Left lobe of liver (tissue), 2 donors: Measurements from ENCODE around the gene ADGRL1. TPM values are rescaled to one million over a fixed set of nuclear protein-coding genes. Genes with fewer than 3 reads are reported as not detected.
A peak's percentile ranks its signal among the peaks of the same experiment; 100 is the strongest.
"Not testable (repeated sequence)": the region's sequence is repeated elsewhere in the genome, so short reads cannot be mapped to it uniquely, and the experiment has no call there.

Source experiments
- ATAC-seq: fragments of 200-7000 bp; cut with Tn5 transposase; one replicate; pipeline ENCODE4 v1.9.1; 2020; ENCODE audit warnings: mild to moderate bottlenecking, moderate library complexity
- DNase-seq: peaks from one replicate; pipeline ENCODE4 v3.0.0-alpha.2; 2020; ENCODE audit warnings: low spot score
- total RNA-seq: library from RNA; stranded (reverse); gene quantifications from one replicate; pipeline ENCODE4 v1.2.1, GENCODE V29; 2021
- donor health status: DM: no; HTN: no; CAD: no; lungs with moderate emphysema.
- donor health status: DM: no; HTN: yes; CAD: no.

The ADGRL1 gene
- 1.3 TPM for total RNA-seq

DNA sequence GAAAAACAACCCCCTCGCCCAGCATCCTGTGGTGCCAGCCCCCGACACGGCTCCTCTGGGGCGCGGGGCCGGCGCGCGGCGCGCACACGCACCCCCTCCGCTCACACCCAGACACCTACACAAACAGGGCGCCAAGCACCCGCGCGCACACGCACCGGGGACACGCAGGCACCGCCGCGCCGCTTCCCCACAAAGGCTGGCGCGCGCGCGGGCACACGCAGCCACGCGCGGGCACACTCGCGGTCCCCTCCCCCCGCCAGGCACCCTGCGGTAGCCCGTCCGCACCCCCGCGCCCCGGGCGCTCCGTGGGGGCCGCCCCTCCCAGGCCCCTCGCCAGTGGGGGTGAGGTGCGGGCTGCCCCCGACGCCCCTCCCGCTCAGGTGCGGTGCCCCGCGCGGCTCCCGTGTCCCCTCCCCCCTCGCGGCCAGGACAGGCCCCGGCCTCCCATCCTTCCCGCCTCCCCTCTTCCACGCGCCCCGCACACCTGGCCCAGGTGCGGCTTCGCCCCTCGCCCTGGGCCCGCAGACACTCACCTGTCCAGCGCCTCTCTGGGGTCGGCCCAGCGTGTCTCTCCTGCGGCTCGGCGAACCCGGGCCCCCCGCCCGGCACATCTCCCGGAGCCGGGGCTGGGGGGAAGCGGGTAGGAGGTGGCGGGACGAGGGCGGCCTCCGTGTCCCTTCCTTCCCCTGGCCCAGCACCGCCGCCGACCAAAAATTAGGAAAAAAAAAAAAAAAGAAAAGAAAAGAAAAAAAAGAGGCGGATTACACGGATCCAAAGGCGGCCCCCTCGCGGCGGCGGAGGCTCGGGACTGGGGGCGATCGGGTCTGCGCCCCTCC lies at the start of gene ADGRL1:
Gene ADGRL1 (minus strand): TSS at position 718 of the 836 bp plus-strand sequence. CDS start 22,567 bp downstream, outside the sequence.
- DNase-seq, ATAC-seq: not testable (repeated sequence)

- not testable (repeated sequence) for ATAC-seq, DNase-seq
Observed at GRCh38 chr19:14255316-14255715, 49.3 kb upstream of the ADGRL1 start.

DNA sequence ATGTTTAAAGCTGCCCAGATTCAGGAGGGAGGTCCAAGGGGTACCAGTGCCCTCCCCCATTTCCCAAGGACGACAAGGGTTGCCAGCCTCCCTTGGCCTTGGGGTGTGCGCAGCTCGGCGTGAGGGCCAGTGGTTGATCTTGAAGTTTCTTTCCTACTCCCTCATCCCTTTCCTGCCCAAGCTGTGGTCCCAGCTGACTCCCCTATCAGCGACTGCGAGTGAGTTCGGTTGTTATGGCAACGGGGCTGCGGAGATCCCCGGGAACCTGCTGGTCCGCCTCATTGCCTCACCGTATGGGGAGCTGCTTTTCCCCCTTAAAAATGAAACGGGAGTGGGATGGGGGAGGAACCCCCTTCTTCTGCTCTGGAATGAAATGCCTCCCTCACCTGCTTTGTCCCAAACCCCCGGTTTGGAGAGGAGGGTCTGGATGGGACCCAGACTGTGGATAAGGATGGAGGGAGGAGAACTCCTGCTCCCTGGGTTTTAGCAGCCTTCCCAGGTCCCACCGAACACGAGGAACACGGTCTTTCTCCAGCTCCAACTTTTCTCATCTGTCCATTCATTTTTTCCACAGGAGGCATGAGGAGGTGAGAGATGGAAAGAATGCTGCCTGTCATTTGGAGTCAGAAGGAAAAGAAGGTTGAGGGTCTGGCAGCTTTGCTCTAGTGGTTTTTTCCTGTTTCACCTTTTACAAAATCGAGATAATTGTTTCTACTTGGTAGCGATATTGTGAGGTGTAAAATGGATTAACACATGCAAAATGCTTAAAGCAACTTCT lies 48.0 kb upstream of the ADGRL1 start:
- not testable (repeated sequence) for DNase-seq, ATAC-seq

- not testable (repeated sequence) for ATAC-seq, DNase-seq
Observed at GRCh38 chr19:14252136-14252535, 46.2 kb upstream of the ADGRL1 start.

- DNase-seq, result no peak
Observed at GRCh38 chr19:14250870-14251269, 44.9 kb upstream of the ADGRL1 start.

GRCh38 chr19:14250315-14250714 lies 44.3 kb upstream of the ADGRL1 start:
- DNase-seq, ATAC-seq: not testable (repeated sequence)

More at GRCh38 chr19:14250870-14251269, 44.9 kb upstream of the ADGRL1 start:
- no peak for ATAC-seq

DNA sequence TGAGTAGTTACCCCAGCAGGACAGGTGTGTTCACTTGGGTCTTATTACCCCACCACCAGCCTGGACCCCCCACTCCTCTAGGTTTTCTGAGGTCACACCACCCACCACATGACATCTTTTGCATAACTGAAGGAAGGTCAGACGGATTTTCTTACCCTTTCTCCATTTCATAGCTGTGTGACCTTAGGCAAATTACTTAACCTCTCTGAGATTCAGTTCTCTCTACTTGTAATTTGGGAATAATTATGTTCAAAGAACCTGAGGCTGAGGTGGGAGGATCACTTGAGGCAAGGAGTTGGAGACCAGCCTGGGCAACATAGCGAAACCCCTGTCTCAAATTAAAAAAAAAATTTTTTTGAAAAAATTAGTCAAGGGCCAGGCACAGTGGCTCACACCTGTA lies 43.9 kb upstream of the ADGRL1 start:
- not testable (repeated sequence) for ATAC-seq

DNA sequence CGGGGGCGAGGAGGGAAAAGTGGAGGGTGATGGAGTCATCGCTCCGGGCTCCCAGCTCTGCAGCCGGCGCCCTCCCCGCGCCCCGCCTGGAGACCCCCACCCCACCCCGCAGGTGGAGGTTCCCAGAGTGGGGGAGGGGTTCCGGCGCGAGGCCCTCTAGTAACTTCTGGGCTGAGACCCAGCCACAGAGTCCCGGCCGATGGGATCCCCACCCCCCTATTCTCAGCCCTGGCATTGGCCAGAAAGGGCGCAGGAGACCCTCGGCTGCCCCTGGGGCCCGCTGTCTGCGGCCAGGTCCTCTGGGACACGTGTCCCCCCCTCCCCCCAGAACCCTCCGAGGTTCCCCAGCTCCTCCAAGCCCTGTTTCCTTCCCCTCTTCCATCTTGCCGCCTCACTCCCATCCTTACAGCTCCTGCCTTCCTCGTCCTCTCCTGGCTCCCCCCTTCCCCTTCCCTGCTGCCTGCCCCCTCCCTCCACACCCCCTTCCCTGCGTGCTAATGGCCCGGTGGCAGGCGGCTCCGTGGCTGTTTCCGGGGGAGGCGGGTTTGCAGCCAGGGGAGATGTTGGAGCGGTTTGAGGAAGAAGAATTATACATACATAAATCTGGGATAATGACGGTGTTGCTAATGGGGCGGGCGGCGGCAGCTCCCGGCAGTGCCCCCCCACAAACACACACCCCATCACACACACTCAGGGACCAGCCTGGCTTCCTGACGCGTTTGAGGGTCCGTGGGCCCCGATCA lies 43.2 kb upstream of the ADGRL1 start:
- DNase-seq, result not testable (repeated sequence)
- peak; percentile 22 for ATAC-seq

More for the DNA sequence above, 43.9 kb upstream of the ADGRL1 start:
- not testable (repeated sequence) for DNase-seq

DNA sequence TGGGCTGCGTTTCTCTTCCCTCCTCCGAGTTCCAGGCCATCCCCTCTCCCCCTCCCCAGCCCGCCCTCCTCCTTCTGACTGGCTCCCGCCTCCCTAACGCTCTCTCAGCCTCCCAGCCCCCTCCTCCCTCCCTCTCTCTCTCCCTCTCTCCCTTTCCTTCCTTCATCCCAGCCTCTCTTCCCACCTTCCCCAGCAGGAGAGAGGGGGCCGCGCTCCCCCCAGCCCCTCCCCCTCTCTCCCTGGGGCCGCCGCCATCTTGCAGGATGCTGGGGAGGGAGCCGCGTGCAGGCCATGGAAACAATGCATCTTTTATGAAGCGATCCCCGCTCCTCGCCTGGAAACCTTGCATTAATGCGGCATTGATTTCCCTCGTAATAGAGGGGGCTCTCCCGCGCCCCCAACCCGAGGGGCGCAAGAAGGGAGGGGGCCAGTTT lies 42.6 kb upstream of the ADGRL1 start:
- DNase-seq (no peak), ATAC-seq (no peak)

DNA sequence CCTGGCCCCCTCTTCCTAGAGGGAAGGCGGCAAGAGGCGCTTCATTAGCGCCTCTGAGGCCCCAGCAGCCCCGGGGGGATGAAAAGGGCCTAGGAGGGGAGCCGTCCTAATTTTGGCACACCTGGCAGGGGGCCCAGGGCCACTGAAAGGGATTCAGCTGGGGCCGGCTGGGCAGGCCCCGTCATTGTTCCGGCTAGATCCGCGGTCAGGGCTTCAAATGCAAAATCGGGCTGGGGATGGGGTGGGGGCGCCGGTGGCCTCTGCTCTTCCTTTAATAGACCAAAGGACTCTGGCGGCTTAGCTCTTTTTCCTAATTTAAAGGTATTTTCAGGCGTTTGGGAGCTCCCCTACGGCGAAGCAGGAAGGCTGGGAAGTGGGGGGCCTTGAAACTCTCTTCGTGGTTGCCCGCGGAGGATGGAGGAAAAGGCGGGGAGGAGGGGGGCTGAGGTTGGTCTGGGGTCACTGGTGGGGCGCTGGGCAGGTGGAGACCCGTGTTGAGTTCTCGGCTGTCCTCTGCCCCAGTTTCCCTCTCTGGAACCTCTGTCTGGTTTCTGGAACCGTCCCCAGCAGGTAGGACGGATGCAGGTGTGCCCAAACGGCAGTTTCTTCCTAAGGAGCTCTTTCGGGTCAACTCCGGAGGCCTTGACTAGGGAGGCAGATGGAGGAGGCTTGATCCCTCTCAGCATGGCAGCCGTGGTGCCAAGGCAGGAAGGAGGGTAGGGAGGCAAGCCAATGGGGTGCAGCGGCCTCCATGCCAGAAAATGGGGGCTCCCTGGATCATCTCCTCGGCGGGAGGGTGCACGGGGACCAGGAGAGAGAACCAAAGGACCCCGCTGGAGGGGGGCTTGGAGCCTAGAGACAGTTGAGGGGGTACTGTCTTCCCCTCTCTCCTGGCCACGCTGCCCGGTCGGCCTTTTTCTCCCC lies 41.8 kb upstream of the ADGRL1 start:
- not testable (repeated sequence) for ATAC-seq, DNase-seq

- DNase-seq, ATAC-seq: not testable (repeated sequence)
Observed at GRCh38 chr19:14247205-14247547, 41.2 kb upstream of the ADGRL1 start.

DNA sequence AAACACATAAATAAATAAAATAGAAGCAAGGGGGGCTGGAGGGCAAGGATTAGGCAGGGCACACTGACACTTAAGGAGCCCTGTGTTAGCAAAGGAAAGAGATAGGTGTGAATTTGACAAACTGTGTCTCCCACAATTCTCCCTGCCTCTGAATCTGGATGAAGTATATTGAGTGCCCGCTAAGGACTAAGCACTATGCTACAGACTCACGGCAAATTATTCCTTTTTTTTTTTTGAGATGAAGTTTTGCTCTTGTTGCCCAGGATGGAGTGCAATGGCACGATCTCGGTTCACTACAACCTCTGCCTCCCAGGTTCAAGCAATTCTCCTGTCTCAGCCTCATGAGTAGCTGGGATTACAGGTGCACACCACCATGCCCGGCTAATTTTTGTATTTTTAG lies 38.4 kb upstream of the ADGRL1 start:
- ATAC-seq, DNase-seq: not testable (repeated sequence)

GRCh38 chr19:14243718-14244117 lies 37.7 kb upstream of the ADGRL1 start:
- ATAC-seq, DNase-seq: not testable (repeated sequence)

- no peak for ATAC-seq
- DNase-seq, result no peak
Observed at GRCh38 chr19:14237014-14237941, 31.3 kb upstream of the ADGRL1 start.

DNA sequence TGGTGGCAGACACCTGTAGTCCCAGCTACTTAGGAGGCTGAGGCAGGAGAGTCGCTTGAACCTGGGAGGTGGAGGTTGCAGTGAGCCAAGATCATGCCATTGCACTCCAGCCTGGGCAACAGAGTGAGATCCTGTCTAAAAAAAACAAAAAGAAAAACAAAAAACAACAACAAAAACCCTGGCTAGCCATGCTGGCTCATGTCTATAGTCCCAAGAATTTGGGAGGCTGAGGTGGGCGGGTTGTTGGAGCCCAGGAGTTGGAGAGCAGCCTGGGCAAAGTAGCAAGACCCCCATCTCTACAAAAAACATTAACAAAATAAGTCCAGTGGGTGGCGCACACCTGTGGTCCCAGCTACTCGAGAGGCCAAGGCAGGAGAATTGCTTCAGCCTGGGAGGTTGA lies 27.0 kb upstream of the ADGRL1 start:
- DNase-seq, ATAC-seq: not testable (repeated sequence)

DNA sequence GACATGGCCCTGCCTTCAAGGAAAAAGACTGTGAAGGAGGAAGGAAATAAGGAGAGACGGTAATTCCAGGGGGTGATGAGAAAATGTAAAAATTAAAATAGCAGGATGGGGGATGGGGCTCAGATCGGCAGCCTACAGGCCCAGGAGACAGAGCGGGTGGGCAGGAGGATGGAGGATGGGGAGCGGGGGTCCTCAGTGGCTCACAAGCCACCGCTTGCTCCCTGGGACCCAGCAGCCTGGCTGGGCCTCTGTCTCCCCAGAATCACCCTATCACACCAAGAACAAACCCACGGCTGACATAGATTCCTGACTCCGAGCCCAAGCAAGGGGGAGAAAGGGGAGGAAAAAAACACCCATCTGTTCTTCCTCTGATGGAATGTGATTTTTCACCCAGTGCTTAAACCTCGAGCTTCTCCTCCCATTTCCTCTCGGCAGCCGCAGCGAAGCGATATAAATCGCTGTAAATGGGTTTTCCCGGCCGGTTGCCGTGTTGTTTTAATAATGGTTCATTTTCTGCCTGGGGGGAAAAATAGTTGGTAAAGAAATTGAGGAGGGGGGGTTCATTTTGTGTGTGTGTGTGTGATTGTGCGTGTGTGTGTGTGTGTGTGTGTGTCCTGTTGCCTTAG lies 22.6 kb upstream of the ADGRL1 start:
- DNase-seq, ATAC-seq: not testable (repeated sequence)

DNA sequence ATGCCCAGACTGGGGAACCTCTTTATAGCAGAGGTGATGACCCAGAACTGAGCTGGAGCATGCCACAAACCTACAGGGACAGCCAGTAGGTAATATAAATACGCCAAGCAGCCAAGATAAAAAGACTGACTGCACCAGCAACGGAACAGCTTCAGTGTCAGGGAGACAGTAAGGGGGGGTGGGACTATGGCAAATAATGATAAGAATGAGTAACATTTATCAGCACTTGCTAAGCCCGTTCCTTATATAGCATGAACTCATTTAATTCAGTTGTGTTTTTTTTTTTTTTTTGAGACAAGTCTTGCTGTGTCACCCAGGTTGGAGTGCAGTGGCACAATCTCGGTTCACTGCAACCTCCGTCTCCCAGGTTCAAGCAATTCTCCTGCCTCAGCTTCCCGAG lies 20.5 kb upstream of the ADGRL1 start:
- not testable (repeated sequence) for DNase-seq, ATAC-seq

GRCh38 chr19:14222886-14223285 lies 16.9 kb upstream of the ADGRL1 start:
- DNase-seq (no peak), ATAC-seq (no peak)
